HT1080 (cell line): ENCODE results near the gene PRKG1. TPM values are rescaled to one million over a fixed set of nuclear protein-coding genes. Genes with fewer than 3 reads are reported as not detected.

Source experiments
- DNase-seq: peaks from one replicate; pipeline ENCODE4 v3.0.0-alpha.2; 2015; ENCODE audit warnings: low read depth
- total RNA-seq: library from RNA; depleted of rRNA; stranded (reverse); fragments of >200 nt; shearing (Covaris generic); gene quantifications from 2 replicates; pipeline ENCODE4 v1.2.3, GENCODE V29; 2014

The PRKG1 gene
- total RNA-seq, 1 experiment from 2014 or later = 3.9 TPM

- DNase-seq = no peak
Observed at GRCh38 chr10:51910189-51910588, 835.9 kb downstream of the PRKG1 start.

- DNase-seq = no peak
Observed at GRCh38 chr10:51910596-51910995, 836.3 kb downstream of the PRKG1 start.

- no peak for DNase-seq
Observed at GRCh38 chr10:51911723-51912122, 837.4 kb downstream of the PRKG1 start.

- no peak for DNase-seq
Observed at GRCh38 chr10:51915031-51915542, 840.8 kb downstream of the PRKG1 start.

GRCh38 chr10:51918440-51918839 is 844.2 kb downstream of the PRKG1 start:
- no peak for DNase-seq

- DNase-seq = no peak
Observed at GRCh38 chr10:51918884-51919325, 844.6 kb downstream of the PRKG1 start.

GRCh38 chr10:51920672-51921071 is 846.4 kb downstream of the PRKG1 start:
- DNase-seq = no peak

GRCh38 chr10:51924359-51924758 is 850.1 kb downstream of the PRKG1 start:
- no peak for DNase-seq

GRCh38 chr10:51926337-51926736 is 852.0 kb downstream of the PRKG1 start:
- no peak for DNase-seq

GRCh38 chr10:51928162-51928561 is 853.9 kb downstream of the PRKG1 start:
- no peak for DNase-seq

- no peak for DNase-seq
Observed at GRCh38 chr10:51932530-51932929, 858.2 kb downstream of the PRKG1 start.

GRCh38 chr10:51934373-51934772 is 860.1 kb downstream of the PRKG1 start:
- DNase-seq = no peak

- DNase-seq = no peak
Observed at GRCh38 chr10:51935341-51935740, 861.1 kb downstream of the PRKG1 start.

- peak; percentile 34 for DNase-seq
Observed at GRCh38 chr10:51937308-51938140, 863.2 kb downstream of the PRKG1 start.

- no peak for DNase-seq
Observed at GRCh38 chr10:51950371-51950995, 876.2 kb downstream of the PRKG1 start.

GRCh38 chr10:51950996-51951555 is 876.8 kb downstream of the PRKG1 start:
- DNase-seq = no peak

- no peak for DNase-seq
Observed at GRCh38 chr10:51951601-51952000, 877.3 kb downstream of the PRKG1 start.

GRCh38 chr10:51952056-51952455 is 877.8 kb downstream of the PRKG1 start:
- DNase-seq = no peak

GRCh38 chr10:51955696-51956095 is 881.4 kb downstream of the PRKG1 start:
- no peak for DNase-seq

- no peak for DNase-seq
Observed at GRCh38 chr10:51956822-51957221, 882.5 kb downstream of the PRKG1 start.

GRCh38 chr10:51960494-51960895 is 886.2 kb downstream of the PRKG1 start:
- peak; percentile 14 for DNase-seq

GRCh38 chr10:51961401-51961800 is 887.1 kb downstream of the PRKG1 start:
- DNase-seq = no peak
